Thyroid gland (tissue), 4 donors: ENCODE results near the gene SRBD1. TPM values are rescaled to one million over a fixed set of nuclear protein-coding genes. Genes with fewer than 3 reads are reported as not detected.
A peak's percentile ranks its signal among the peaks of the same experiment; 100 is the strongest.

Source experiments
- DNase-seq, 2 donors: peaks; one replicate each; pipeline ENCODE4 v3.0.0-alpha.2; 2019
- H3K27ac ChIP-seq, 3 donors: fragments of 200-600 bp; sonication (generic); 1 replicate in 2 of 3; 2 replicates in 1 of 3; pipeline ENCODE4 v1.5.1; 2016 to 2019; ENCODE audit warnings: mild to moderate bottlenecking in 1 of 3, moderate library complexity in 1 of 3
- H3K27me3 ChIP-seq: fragments of 200-600 bp; sonication (generic); one replicate; pipeline ENCODE4 v1.5.1; 2019
- H3K36me3 ChIP-seq, 2 donors: fragments of 200-600 bp; sonication (generic); one replicate each; pipeline ENCODE4 v1.5.1; 2016 to 2019
- H3K4me1 ChIP-seq, 2 donors: fragments of 200-600 bp; sonication (generic); one replicate each; pipeline ENCODE4 v1.5.1; 2017 to 2019
- H3K4me3 ChIP-seq, 3 donors: fragments of 200-600 bp; sonication (generic); replicated peaks in 1 of 3; 1 replicate in 2 of 3; 2 replicates in 1 of 3; pipeline ENCODE4 v1.5.1; 2016; ENCODE audit warnings: mild to moderate bottlenecking in 1 of 3
- H3K9me3 ChIP-seq: fragments of 200-600 bp; sonication (generic); one replicate; pipeline ENCODE4 v1.5.1; 2017
- CTCF ChIP-seq, 6 experiments: fragments of 200-600 bp in 3 of 6; fragments of 450-650 bp in 3 of 6; sonication (generic) in 3 of 6; IDR thresholded peaks; one replicate each; pipeline ENCODE4 v1.5.1; 2016 to 2019; ENCODE audit warnings: antibody characterized with exemption in 6 of 6, mild to moderate bottlenecking in 2 of 6, inconsistent platforms in 1 of 6, moderate library complexity in 1 of 6
- POLR2A ChIP-seq, 2 donors: fragments of 450-650 bp; IDR thresholded peaks; one replicate each; pipeline ENCODE4 v1.6.1; 2017; ENCODE audit warnings: antibody characterized with exemption in 2 of 2, mild to moderate bottlenecking in 2 of 2, moderate library complexity in 1 of 2
- WGBS, 2 donors: methylation state at CpG; one replicate each; pipeline ENCODE4 v1.1.5; 2017; 5-methylcytosine and 5-hydroxymethylcytosine counted together
- intact Hi-C: fragments of 100-400 bp; cut with DNase I; formaldehyde crosslinking; loops from one replicate; pipeline ENCODE4 v1.15.1; 2023
- total RNA-seq, 4 donors: library from RNA; depleted of rRNA; stranded (reverse); fragments of >200 nt; gene quantifications; one replicate each; pipeline ENCODE4 v1.2.3, GENCODE V29; 2016

The SRBD1 gene
- total RNA-seq, 4 donors from 2014 or later = 23.1 to 33.3 (median 27.2) TPM

GRCh38 chr2:45484965-45485364, 126.1 kb downstream of the SRBD1 start:
- Histone ChIP-seq H3K4me3 (no peak overlapping the region), H3K4me1 (no peaks in the 10 kb centered on the region), H3K9me3 (no peaks in the 10 kb centered on the region), H3K27me3 (no peaks in the 10 kb centered on the region), H3K36me3 (no peaks in the 10 kb centered on the region), H3K27ac (no peak overlapping the region)
- TF ChIP-seq CTCF (IDR thresholded peaks at IDR 0.05) (no peak), POLR2A (IDR thresholded peaks at IDR 0.05) (no peak)
- DNase-seq = no peak
- intact Hi-C loops = no loop called here
- WGBS, 2 donors = 89 to 91% methylated on average over 3 of the region's 3 CpGs

GRCh38 chr2:45483997-45484396, 127.1 kb downstream of the SRBD1 start:
- no peak for TF ChIP-seq POLR2A (IDR thresholded peaks at IDR 0.05)
- peak in 1 of 6 experiments; percentile 24 for TF ChIP-seq CTCF (IDR thresholded peaks at IDR 0.05)
- no peaks in the 10 kb centered on the region for H3K9me3 ChIP-seq
- H3K4me1 ChIP-seq = no peaks in the 10 kb centered on the region
- H3K4me3 ChIP-seq = no peak overlapping the region
- DNase-seq = no peak
- intact Hi-C loops = no loop called here
- no peaks in the 10 kb centered on the region for H3K36me3 ChIP-seq
- no peak overlapping the region for H3K27ac ChIP-seq
- no peaks in the 10 kb centered on the region for H3K27me3 ChIP-seq

GRCh38 chr2:45477546-45477945, 133.5 kb downstream of the SRBD1 start:
- DNase-seq = no peak
- TF ChIP-seq POLR2A (IDR thresholded peaks at IDR 0.05) = no peak
- no peak for TF ChIP-seq CTCF (IDR thresholded peaks at IDR 0.05)
- no peaks in the 10 kb centered on the region for H3K36me3 ChIP-seq
- no peaks in the 10 kb centered on the region for H3K9me3 ChIP-seq
- no peak overlapping the region for H3K27ac ChIP-seq
- intact Hi-C loops = no loop called here
- no peaks in the 10 kb centered on the region for H3K4me1 ChIP-seq
- no peaks in the 10 kb centered on the region for H3K27me3 ChIP-seq
- no peak overlapping the region for H3K4me3 ChIP-seq
- WGBS, 2 donors = 100% methylated on average over 1 of the region's 1 CpG

- Histone ChIP-seq H3K9me3 (no peaks in the 10 kb centered on the region), H3K4me1 (peaks cover 8 to 20% of the 10 kb centered on the region in 2 donors), H3K27ac (peak overlapping the region; percentile 6 to 56 (median 11)), H3K4me3 (no peak overlapping the region), H3K36me3 (no peaks in the 10 kb centered on the region), H3K27me3 (no peaks in the 10 kb centered on the region)
- peak; percentile 3 to 13 for DNase-seq
- TF ChIP-seq POLR2A (IDR thresholded peaks at IDR 0.05) = no peak
- no peak for TF ChIP-seq CTCF (IDR thresholded peaks at IDR 0.05)
- intact Hi-C loops = no loop called here
- WGBS, 2 donors = 48 to 74% methylated on average over 3 of the region's 3 CpGs
Measured at GRCh38 chr2:45470531-45470930, 140.5 kb downstream of the SRBD1 start.

- DNase-seq = peak in 1 of 2 donors; percentile 1
- Histone ChIP-seq H3K27me3 (no peaks in the 10 kb centered on the region), H3K4me1 (peaks cover 8 to 20% of the 10 kb centered on the region in 2 donors), H3K4me3 (no peak overlapping the region), H3K9me3 (no peaks in the 10 kb centered on the region), H3K27ac (peak overlapping the region in 2 of 3 donors; percentile 11 to 56), H3K36me3 (no peaks in the 10 kb centered on the region)
- TF ChIP-seq POLR2A (IDR thresholded peaks at IDR 0.05) (no peak), CTCF (IDR thresholded peaks at IDR 0.05) (no peak)
- intact Hi-C loops = no loop called here
- 60 to 84% methylated on average over 2 of the region's 2 CpGs for WGBS, 2 donors
Measured at GRCh38 chr2:45469314-45470099, 141.6 kb downstream of the SRBD1 start.
